ENCODE results near the gene MTRF1L. TPM values are rescaled to one million over a fixed set of nuclear protein-coding genes. Genes with fewer than 3 reads are reported as not detected.

The MTRF1L gene
- total RNA-seq, 1 experiment from 2014 or later: 26.5 TPM

GRCh38 chr6:152977556-152977955 lies 25.0 kb downstream of the MTRF1L start:
- no peak overlapping the region for H3K23ac ChIP-seq (ENCODE audit: insufficient read length, low read depth, low read length)
- no peak overlapping the region for H2BK15ac ChIP-seq (ENCODE audit: low read depth, low read length)
- H3K9me3 ChIP-seq (ENCODE audit: control insufficient read depth, low read depth, low read length): no peaks in the 10 kb centered on the region
- no peaks in the 10 kb centered on the region; the same call in 1 of the 2 replicates for H3K4me1 ChIP-seq (ENCODE audit: insufficient read depth, low read length)
- H2AFZ ChIP-seq (ENCODE audit: low read length): no peak overlapping the region
- no peak overlapping the region for H2BK120ac ChIP-seq (ENCODE audit: low read depth, low read length, poor library complexity, severe bottlenecking)
- H3K23me2 ChIP-seq (ENCODE audit: insufficient read length, low read depth, low read length, poor library complexity, severe bottlenecking): peaks cover 3% of the 10 kb centered on the region
- Mint-ChIP-seq H3K4me1 (peaks cover 50 to 52% of the 10 kb centered on the region in 2 experiments), H3K27ac (peak overlapping the region in 1 of 3 experiments; percentile 44; a peak in 1 of 7 replicates), H3K9me3 (no peaks in the 10 kb centered on the region), H3K27me3 (ENCODE audit: low read depth) (no peaks in the 10 kb centered on the region), H3K36me3 (ENCODE audit: insufficient read depth in 1 of 3, low read depth in 3 of 3) (peaks cover 44 to 63% (median 49%) of the 10 kb centered on the region in 3 experiments; a peak in 6 of 7 replicates), H3K4me3 (peak overlapping the region in 1 of 2 experiments; percentile 35; a peak in 1 of 5 replicates)
- no peak overlapping the region for H3K4ac ChIP-seq (ENCODE audit: low read depth, low read length)
- no peak overlapping the region for H3K18ac ChIP-seq (ENCODE audit: insufficient read length, low read depth, low read length)
- H3K79me1 ChIP-seq (ENCODE audit: insufficient read depth, low read depth, low read length, poor library complexity, severe bottlenecking): peaks cover 4% of the 10 kb centered on the region
- no peak overlapping the region for H3K56ac ChIP-seq (ENCODE audit: insufficient read length, low read depth, low read length)
- no peak overlapping the region for H2BK5ac ChIP-seq (ENCODE audit: insufficient read length, low read length)
- no peak overlapping the region for H4K91ac ChIP-seq (ENCODE audit: insufficient read length, low read depth, low read length)
- no peak overlapping the region for H2BK12ac ChIP-seq (ENCODE audit: insufficient read length, low read depth, low read length)
- no peaks in the 10 kb centered on the region for H4K20me1 ChIP-seq (ENCODE audit: control insufficient read depth, insufficient read depth, insufficient read length)
- no peaks in the 10 kb centered on the region for H3K27me3 ChIP-seq (ENCODE audit: insufficient read depth, low read length)
- H3K4me2 ChIP-seq (ENCODE audit: insufficient read depth, insufficient read length, low read length): no peak overlapping the region
- H2AK5ac ChIP-seq (ENCODE audit: insufficient read length, low read length): no peak overlapping the region
- no peak overlapping the region for H2BK20ac ChIP-seq (ENCODE audit: low read depth, low read length, poor library complexity, severe bottlenecking)
- no peak overlapping the region for H3K27ac ChIP-seq (ENCODE audit: insufficient read length, low read depth, low read length)
- no peak overlapping the region for H4K5ac ChIP-seq (ENCODE audit: insufficient read length, low read depth, low read length)
- no peak overlapping the region for H3T11ph ChIP-seq (ENCODE audit: low read length)
- no peak overlapping the region for H4K8ac ChIP-seq (replicated peaks; ENCODE audit: insufficient read length, low read depth, low read length)
- H3K79me2 ChIP-seq (ENCODE audit: insufficient read depth, low read length): peaks cover 64% of the 10 kb centered on the region
- no peak overlapping the region for H3K9ac ChIP-seq (ENCODE audit: extremely low read depth, insufficient read length, low read length)
- TF ChIP-seq CTCF (conservative IDR thresholded peaks at IDR 0.05): no peak
- DNase-seq: no peak
- no peak overlapping the region for H3K14ac ChIP-seq (ENCODE audit: insufficient read depth, low read length)

Data from H9 (cell line).